ENCODE results near the gene IKBKG. TPM values are rescaled to one million over a fixed set of nuclear protein-coding genes. Genes with fewer than 3 reads are reported as not detected.

Gene IKBKG
- total and polyA plus RNA-seq, 2 of the 8 experiments (the other 6 are each of a cell fraction or from before 2014, with no cell fraction given), result 17.5 to 18.1 TPM

DNA sequence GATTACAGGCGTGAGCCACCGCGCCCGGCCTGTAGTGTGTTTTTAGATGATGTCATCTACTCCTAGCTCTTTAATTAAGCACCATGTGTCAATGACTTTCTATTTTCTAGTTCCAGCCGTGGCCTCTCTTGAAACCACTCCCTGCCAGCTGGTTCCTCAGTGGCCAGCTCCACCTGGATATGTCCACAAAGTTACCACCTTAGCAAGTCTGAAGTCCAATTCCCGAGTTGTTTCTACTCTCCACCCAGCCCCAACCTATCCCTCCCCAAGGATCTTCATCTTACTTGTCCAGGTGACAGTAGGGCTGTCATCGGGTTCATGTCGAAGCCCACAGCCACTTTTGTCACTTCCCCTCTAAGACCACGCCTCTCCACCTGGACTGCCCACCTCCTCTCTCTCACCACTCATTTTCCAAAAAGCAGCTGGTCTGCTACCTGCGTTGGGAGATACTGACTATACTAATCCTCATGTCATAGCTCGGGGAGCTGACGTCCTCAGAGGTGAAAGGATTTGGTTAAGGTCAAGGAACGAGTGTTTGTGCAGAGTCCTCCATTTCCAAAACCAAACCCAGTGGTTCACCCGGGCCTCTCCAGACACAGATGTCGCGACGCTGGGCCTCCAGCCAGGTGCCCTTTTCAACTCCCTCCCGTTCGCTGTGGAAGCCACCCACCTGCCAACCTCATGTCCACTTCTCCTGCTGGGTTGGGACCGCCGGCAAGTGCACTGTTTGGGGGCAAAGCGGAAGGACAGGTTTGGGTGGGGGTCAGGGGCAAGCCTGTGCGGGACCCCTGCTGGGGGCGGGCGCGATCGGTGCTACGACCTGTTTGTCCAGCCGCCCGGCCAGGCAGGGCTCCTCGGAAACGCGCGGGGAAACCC, 32.1 kb upstream of the IKBKG start:
- Histone ChIP-seq H3K27ac (ENCODE audit: low read depth, low read length) (no peak overlapping the region), H3K9ac (replicated peaks in 1 of 4; ENCODE audit: extremely low read depth in 1 of 4, low read depth in 3 of 4, low read length in 3 of 4) (peak overlapping the region in 2 of 4 experiments; percentile 51 to 68; a peak in 4 of 7 replicates), H3K79me2 (ENCODE audit: control insufficient read depth in 1 of 2, insufficient read depth in 2 of 2, low read length in 2 of 2) (no peaks in the 10 kb centered on the region), H4K91ac (replicated peaks; ENCODE audit: insufficient read length, low read length) (no peak overlapping the region), H3K14ac (ENCODE audit: insufficient read length) (no peak overlapping the region), H2BK20ac (ENCODE audit: low read length) (no peak overlapping the region), H4K20me1 (replicated peaks in 1 of 2; ENCODE audit: control insufficient read depth in 1 of 2, insufficient read depth in 2 of 2, low read length in 2 of 2) (no peaks in the 10 kb centered on the region), H3K4ac (replicated peaks; ENCODE audit: insufficient read length, low read depth, low read length) (no peak overlapping the region), H3K9me3 (ENCODE audit: insufficient read depth in 2 of 2, low read depth in 1 of 2, low read length in 1 of 2) (no peaks in the 10 kb centered on the region), H2BK5ac (ENCODE audit: low read depth, low read length) (no peak overlapping the region), H3K4me3 (ENCODE audit: extremely low read depth in 1 of 4, insufficient read depth in 2 of 4, low read depth in 3 of 4, low read length in 4 of 4) (peak overlapping the region; percentile 40 to 81 (median 49)), H4K5ac (ENCODE audit: insufficient read length, low read depth, low read length) (no peak overlapping the region), H3K4me1 (replicated peaks in 1 of 4; ENCODE audit: control insufficient read depth in 3 of 4, insufficient read depth in 4 of 4, low read length in 3 of 4) (peaks cover 1 to 10% (median 7%) of the 10 kb centered on the region in 4 experiments; a peak in 6 of 7 replicates), H4K8ac (ENCODE audit: extremely low read depth, insufficient read depth, low read length) (no peak overlapping the region), H3K18ac (ENCODE audit: extremely low read depth, low read length) (no peak overlapping the region; the same call in 1 of the 2 replicates), H2BK12ac (ENCODE audit: low read depth, low read length) (no peak overlapping the region), H3K36me3 (ENCODE audit: control insufficient read depth in 2 of 4, insufficient read depth in 4 of 4, low read length in 3 of 4) (no peaks in the 10 kb centered on the region), H3K23me2 (ENCODE audit: low read depth, low read length) (peaks cover 9% of the 10 kb centered on the region), H3K56ac (replicated peaks; ENCODE audit: insufficient read length, low read depth, low read length) (no peak overlapping the region), H3K79me1 (ENCODE audit: low read depth, low read length) (no peaks in the 10 kb centered on the region), H2AK5ac (ENCODE audit: low read depth, low read length) (no peak overlapping the region), H2AFZ (ENCODE audit: low read length) (no peak overlapping the region), H2BK120ac (replicated peaks; ENCODE audit: low read depth, low read length) (no peak overlapping the region), H3K23ac (ENCODE audit: insufficient read length) (no peak overlapping the region), H2BK15ac (ENCODE audit: low read length) (no peak overlapping the region), H3K4me2 (ENCODE audit: insufficient read depth in 1 of 2, low read depth in 2 of 2, low read length in 2 of 2) (peak overlapping the region; percentile 74 to 99), H3K27me3 (replicated peaks in 1 of 4; ENCODE audit: control insufficient read depth in 3 of 4, extremely low read depth in 1 of 4, insufficient read depth in 3 of 4, low read length in 3 of 4) (no peaks in the 10 kb centered on the region)
- ChIA-PET POLR2A (ENCODE audit: partially characterized antibody) (interaction anchor here (1.0 to 1.5 kb wide), 4 partner anchors 11 to 142 kb away, joined by 3 to 5 read pairs (median 3); partner anchors contain the start of gene RPL10), CTCF (ENCODE audit: partially characterized antibody) (no interaction called here)
- 41% methylated on average over 23 of the region's 34 CpGs; no CpG with 5 or more reads in 1 of the 2 experiments for WGBS, 2 experiments (ENCODE audit: extremely low coverage in 1 of 2, insufficient coverage in 1 of 2, insufficient read length in 1 of 2, insufficient replicate concordance in 2 of 2, low coverage in 1 of 2, low lambda C conversion rate in 2 of 2, missing lambda C conversion rate in 1 of 2)
- FAIRE-seq (no peak), DNase-seq (ENCODE audit: low read depth in 1 of 2, low spot score in 2 of 2) (no peak)
- TF ChIP-seq CEBPB (IDR thresholded peaks at IDR 0.05; ENCODE audit: low read depth, low read length) (no peak), SAP30 (IDR thresholded peaks at IDR 0.05; ENCODE audit: insufficient read depth, insufficient replicate concordance, low read length) (no peak), KDM4A (IDR thresholded peaks at IDR 0.05; ENCODE audit: low read depth, low read length, severe bottlenecking) (no peak), NANOG (IDR thresholded peaks at IDR 0.05; ENCODE audit: insufficient read depth, low read depth, low read length, poor library complexity, severe bottlenecking) (no peak), BACH1 (IDR thresholded peaks at IDR 0.05; ENCODE audit: low read length) (no peak)
- TF ChIP-seq, protein P1, sequence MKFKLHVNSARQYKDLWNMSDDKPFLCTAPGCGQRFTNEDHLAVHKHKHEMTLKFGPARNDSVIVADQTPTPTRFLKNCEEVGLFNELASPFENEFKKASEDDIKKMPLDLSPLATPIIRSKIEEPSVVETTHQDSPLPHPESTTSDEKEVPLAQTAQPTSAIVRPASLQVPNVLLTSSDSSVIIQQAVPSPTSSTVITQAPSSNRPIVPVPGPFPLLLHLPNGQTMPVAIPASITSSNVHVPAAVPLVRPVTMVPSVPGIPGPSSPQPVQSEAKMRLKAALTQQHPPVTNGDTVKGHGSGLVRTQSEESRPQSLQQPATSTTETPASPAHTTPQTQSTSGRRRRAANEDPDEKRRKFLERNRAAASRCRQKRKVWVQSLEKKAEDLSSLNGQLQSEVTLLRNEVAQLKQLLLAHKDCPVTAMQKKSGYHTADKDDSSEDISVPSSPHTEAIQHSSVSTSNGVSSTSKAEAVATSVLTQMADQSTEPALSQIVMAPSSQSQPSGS (IDR thresholded peaks at IDR 0.05; ENCODE audit: low read length), result no peak
- TF ChIP-seq, protein P2, sequence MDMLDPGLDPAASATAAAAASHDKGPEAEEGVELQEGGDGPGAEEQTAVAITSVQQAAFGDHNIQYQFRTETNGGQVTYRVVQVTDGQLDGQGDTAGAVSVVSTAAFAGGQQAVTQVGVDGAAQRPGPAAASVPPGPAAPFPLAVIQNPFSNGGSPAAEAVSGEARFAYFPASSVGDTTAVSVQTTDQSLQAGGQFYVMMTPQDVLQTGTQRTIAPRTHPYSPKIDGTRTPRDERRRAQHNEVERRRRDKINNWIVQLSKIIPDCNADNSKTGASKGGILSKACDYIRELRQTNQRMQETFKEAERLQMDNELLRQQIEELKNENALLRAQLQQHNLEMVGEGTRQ (IDR thresholded peaks at IDR 0.05; ENCODE audit: low read length), result no peak
- TF ChIP-seq, protein P3, sequence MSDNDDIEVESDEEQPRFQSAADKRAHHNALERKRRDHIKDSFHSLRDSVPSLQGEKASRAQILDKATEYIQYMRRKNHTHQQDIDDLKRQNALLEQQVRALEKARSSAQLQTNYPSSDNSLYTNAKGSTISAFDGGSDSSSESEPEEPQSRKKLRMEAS (IDR thresholded peaks at IDR 0.05), result no peak

Data from H1 (cell line).